NCI-H526 (cell line): ENCODE results near the gene ITGA4.

Experiments used
- DNase-seq, 2 experiments: peaks; one replicate each; lab custom pipeline; 2025; lab: John Stamatoyannopoulos, UW

The ITGA4 gene

DNA sequence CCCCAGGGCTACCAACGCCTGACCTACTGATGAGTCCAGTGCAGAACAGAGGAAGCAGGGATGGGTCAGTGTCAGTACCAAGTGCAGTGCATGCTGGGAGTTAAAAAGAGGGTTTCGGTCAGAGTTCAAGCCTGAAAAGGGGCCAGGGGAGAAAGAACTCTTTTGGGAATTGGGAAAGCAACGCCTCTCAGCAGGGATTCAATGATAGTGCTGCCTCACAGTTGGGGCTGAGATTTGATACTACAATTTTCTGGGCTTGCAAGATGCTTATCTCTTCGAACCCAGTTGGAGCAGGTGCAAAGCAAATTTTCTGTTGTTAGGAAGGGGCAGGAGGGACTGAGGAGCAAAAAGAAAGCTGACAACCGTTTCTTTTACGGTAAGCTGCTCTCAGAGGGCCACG lies 117.1 kb downstream of the ITGA4 start:
- peak; percentile 15 to 61 for DNase-seq

DNA sequence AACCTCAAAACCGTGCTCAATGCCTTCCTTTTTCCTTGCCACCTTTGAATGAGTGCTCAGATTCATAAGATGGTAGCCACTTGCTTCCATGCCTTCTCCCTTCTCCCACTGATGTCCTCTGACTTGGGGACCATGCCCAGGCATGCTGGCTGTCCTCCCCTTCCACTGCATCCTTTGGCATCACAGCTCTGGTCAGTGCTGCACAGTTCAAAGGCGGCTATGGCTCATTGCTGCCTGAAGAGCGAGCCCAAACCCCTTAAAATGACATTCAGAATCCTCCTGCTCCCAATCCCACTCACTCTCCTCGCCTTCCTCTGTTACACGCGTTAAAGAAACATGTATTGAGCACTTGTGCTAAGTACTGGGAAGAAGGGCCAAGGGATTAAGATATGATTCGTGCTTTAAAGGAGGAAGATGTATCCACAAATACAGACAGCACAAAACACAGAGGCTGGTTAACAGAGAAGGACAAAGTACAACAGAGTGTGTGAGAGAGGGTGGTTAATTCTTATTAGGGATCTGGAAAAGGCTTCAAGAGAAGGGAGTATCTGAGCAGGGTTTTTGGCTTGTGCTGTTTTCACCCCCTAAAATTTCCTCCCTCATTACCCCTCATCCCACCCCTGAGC lies 118.0 kb downstream of the ITGA4 start:
- DNase-seq: peak in 1 of 2 experiments; percentile 9

DNA sequence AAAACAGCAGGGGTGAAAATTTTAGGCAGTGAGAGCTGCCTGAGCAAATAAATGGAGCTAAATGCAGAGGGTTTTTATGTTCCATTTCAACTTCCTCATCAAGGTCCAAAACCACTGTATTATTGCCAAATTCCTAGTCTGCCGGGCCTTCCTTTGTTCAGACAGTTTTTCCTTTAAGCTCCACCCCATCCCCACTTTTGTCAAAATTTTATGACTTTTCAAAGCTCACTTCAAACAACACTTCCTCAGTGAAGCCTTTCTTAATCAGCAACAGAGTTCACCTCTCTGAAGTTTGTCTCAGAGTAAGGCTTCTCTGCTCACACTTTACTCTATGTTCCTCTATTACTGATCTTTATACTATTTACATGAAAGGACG lies 118.5 kb downstream of the ITGA4 start:
- DNase-seq: no peak

DNA sequence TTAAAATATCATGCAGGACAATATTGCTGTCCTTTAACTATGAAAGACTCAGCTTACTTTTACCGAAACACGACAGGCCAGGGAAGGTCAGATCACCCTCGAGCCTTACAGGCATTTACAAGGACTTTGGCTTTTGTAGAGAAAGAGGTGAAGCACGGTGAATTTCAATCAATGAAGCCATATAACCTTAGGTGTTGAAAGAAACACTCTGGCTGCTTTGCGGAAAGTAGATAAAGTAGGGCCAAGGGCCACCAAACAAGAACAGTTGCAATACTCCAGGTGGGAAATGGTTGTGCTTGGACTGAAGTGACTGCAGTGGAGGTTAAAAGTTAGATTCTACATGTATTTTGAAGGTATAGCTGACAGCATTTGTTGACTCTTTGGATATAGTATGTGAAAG lies 119.2 kb downstream of the ITGA4 start:
- DNase-seq: no peak

DNA sequence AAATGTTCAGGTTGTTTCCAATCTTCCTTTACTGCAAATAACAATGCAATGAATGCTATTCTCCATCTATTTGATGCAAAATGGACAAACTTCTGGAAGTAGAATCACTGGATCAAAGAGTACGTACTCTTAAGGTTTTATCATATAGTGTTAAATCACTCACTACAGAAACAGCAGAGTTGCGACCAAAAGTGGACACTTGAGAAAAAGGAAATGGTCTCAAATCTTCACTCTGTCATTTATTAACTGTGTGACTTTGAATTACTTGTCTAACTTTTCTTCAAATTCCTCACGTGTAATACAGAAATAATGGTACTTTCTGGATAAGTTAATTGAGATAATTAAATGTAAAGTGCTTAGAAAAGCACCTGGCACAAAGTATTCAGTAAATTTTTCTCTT lies 121.6 kb downstream of the ITGA4 start:
- DNase-seq: no peak

DNA sequence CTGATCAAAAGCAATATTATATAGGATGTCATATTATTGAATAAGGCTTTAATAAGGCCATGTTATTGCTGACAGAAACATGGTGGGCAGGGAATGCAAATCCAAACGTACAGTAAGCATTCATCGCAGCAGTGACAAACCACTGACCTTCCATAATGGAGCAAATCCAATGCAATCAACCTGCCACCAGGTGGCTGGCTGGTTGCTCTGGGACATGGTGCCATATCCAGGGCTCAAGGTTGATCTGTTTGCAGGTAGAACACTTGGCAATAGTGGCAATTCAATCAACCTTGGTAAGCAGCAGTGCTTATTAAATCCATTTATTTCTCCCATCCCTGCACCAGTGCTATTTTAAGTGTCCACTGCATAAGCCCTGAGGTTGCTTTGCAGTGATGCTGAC lies 124.3 kb downstream of the ITGA4 start:
- DNase-seq: peak in 1 of 2 experiments; percentile 7

DNA sequence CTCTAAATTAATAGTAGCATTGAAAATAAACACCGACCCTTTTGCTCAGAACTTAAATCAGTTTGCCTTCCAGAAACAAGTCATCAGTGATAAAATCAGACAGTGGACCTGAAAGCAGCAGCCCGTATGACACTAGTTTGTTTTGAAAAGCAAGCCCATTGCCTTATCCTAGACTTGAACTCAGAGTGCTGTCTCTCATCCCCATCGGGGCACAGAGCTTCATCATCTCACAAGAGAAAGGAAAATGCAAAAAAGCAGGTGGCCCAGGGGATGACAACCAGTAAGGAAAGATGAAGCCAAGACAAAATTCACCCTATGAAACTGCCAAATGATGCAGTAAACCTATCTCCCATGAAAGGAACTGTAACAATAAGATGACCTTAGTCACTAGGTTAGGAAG lies 128.5 kb downstream of the ITGA4 start:
- no peak for DNase-seq
